ENCODE data around the gene CELSR3.

Gene CELSR3

GRCh38 chr3:48684480-48685143 is 21.9 kb upstream of the CELSR3 start:
- Mint-ChIP-seq H3K4me3 (peak overlapping the region; percentile 89), H3K4me1 (peaks cover 37% of the 10 kb centered on the region), H3K27me3 (no peaks in the 10 kb centered on the region), H3K27ac (ENCODE audit: low read depth) (peak overlapping the region; percentile 80), H3K9me3 (no peaks in the 10 kb centered on the region), H3K36me3 (ENCODE audit: insufficient read depth) (peaks cover 19% of the 10 kb centered on the region)
- DNase-seq (ENCODE audit: low spot score in 2 of 2) = no peak
- ATAC-seq (replicated peaks; ENCODE audit: extremely low read depth, poor library complexity, severe bottlenecking) = no peak

DNA sequence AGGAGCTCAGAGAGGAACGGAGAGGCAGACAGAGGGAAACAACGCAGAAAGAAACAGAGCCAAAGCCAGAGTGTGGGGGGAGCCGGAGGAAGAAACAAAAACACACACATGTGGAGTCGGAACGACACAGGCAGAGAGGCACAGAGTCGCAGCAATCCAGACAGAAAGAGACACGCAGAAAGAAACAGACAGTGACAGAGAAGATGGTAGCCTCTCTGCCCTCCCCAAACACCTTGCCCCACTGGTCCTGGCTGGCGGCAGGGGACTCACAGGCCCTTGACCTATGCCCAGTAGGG is 21.3 kb upstream of the CELSR3 start:
- Mint-ChIP-seq H3K4me3 (peak overlapping the region; percentile 37), H3K4me1 (peaks cover 37% of the 10 kb centered on the region), H3K36me3 (ENCODE audit: insufficient read depth) (peaks cover 15% of the 10 kb centered on the region), H3K27ac (ENCODE audit: low read depth) (no peak overlapping the region), H3K9me3 (no peaks in the 10 kb centered on the region), H3K27me3 (no peaks in the 10 kb centered on the region)
- no peak for DNase-seq (ENCODE audit: low spot score in 2 of 2)
- no peak for ATAC-seq (replicated peaks; ENCODE audit: extremely low read depth, poor library complexity, severe bottlenecking)

DNA sequence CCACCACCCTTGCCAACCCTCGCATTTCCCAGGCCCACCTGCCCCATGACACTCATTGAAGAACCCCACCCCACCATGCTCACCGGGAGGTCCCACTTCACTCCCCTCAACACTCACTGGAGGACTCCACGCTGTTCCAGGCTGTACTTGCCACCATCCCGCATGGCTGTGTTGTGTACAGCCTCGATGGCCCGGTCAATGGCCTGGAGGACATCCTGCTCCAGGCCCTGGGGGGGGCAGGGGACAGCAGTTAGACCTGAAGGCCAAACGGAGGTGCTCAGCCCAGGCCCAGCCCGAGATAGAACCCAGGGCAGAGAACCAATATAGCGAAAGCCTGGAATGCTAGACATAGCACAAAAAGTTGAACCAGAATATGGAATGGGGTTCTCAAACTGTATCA is 20.1 kb upstream of the CELSR3 start:
- Mint-ChIP-seq H3K4me1 (peaks cover 37% of the 10 kb centered on the region), H3K27ac (ENCODE audit: low read depth) (no peak overlapping the region), H3K36me3 (ENCODE audit: insufficient read depth) (peaks cover 10% of the 10 kb centered on the region), H3K4me3 (no peak overlapping the region), H3K27me3 (no peaks in the 10 kb centered on the region), H3K9me3 (no peaks in the 10 kb centered on the region)
- DNase-seq (ENCODE audit: low spot score in 2 of 2) (no peak), ATAC-seq (replicated peaks; ENCODE audit: extremely low read depth, poor library complexity, severe bottlenecking) (no peak)

GRCh38 chr3:48681974-48682610 is 19.4 kb upstream of the CELSR3 start:
- peaks cover 5% of the 10 kb centered on the region for H3K36me3 Mint-ChIP-seq (ENCODE audit: insufficient read depth)
- H3K4me3 Mint-ChIP-seq = no peak overlapping the region
- DNase-seq (ENCODE audit: low spot score in 2 of 2) (no peak), ATAC-seq (replicated peaks; ENCODE audit: extremely low read depth, poor library complexity, severe bottlenecking) (no peak)
- peaks cover 37% of the 10 kb centered on the region for H3K4me1 Mint-ChIP-seq
- H3K27me3 Mint-ChIP-seq = no peaks in the 10 kb centered on the region
- no peak overlapping the region for H3K27ac Mint-ChIP-seq (ENCODE audit: low read depth)
- H3K9me3 Mint-ChIP-seq = no peaks in the 10 kb centered on the region

GRCh38 chr3:48681541-48681880 is 18.8 kb upstream of the CELSR3 start:
- Mint-ChIP-seq H3K36me3 (ENCODE audit: insufficient read depth) (peaks cover 4% of the 10 kb centered on the region), H3K4me3 (no peak overlapping the region), H3K4me1 (peaks cover 34% of the 10 kb centered on the region), H3K27ac (ENCODE audit: low read depth) (no peak overlapping the region), H3K9me3 (no peaks in the 10 kb centered on the region), H3K27me3 (no peaks in the 10 kb centered on the region)
- ATAC-seq (replicated peaks; ENCODE audit: extremely low read depth, poor library complexity, severe bottlenecking) (no peak), DNase-seq (ENCODE audit: low spot score in 2 of 2) (no peak)

DNA sequence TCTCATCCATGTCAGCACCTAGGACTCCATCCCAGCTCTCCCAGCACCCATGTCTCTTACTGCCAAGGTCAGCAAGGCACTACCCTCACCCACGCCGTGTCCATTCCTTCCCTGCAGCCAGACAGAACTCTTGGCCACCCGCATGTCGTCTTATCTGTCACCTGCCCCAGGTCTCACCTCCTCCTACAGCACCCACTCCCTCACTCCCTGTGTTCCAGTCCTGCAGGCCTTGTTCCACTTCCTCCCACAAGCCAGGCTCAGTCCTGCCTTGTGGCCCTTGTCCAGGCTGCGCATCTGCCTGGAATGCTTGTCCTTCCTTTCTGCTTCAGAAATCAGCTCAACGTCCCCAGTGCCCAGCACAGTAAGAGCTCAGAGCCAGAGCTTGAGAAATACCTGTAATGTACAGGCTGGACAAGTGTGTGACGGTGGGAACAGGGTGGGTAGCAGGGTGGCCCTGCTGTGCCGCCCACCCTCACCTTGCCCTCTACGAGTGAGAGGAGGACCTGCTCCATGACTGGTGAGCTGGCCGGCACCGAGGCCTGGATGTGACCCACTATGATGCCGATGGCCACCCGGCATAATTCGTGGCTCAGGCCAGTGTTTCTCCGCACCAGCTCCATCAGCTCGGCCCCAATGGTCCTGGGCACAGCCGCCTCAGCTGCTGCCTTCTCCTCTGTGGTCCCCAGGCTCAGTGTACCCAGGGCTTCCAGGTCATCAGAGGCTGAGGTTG is 18.3 kb upstream of the CELSR3 start:
- DNase-seq (ENCODE audit: low spot score in 2 of 2) (no peak), ATAC-seq (replicated peaks; ENCODE audit: extremely low read depth, poor library complexity, severe bottlenecking) (no peak)
- no peak overlapping the region for H3K27ac Mint-ChIP-seq (ENCODE audit: low read depth)
- peaks cover 34% of the 10 kb centered on the region for H3K4me1 Mint-ChIP-seq
- no peaks in the 10 kb centered on the region for H3K27me3 Mint-ChIP-seq
- H3K4me3 Mint-ChIP-seq = no peak overlapping the region
- H3K36me3 Mint-ChIP-seq (ENCODE audit: insufficient read depth) = peaks cover 3% of the 10 kb centered on the region
- no peaks in the 10 kb centered on the region for H3K9me3 Mint-ChIP-seq

DNA sequence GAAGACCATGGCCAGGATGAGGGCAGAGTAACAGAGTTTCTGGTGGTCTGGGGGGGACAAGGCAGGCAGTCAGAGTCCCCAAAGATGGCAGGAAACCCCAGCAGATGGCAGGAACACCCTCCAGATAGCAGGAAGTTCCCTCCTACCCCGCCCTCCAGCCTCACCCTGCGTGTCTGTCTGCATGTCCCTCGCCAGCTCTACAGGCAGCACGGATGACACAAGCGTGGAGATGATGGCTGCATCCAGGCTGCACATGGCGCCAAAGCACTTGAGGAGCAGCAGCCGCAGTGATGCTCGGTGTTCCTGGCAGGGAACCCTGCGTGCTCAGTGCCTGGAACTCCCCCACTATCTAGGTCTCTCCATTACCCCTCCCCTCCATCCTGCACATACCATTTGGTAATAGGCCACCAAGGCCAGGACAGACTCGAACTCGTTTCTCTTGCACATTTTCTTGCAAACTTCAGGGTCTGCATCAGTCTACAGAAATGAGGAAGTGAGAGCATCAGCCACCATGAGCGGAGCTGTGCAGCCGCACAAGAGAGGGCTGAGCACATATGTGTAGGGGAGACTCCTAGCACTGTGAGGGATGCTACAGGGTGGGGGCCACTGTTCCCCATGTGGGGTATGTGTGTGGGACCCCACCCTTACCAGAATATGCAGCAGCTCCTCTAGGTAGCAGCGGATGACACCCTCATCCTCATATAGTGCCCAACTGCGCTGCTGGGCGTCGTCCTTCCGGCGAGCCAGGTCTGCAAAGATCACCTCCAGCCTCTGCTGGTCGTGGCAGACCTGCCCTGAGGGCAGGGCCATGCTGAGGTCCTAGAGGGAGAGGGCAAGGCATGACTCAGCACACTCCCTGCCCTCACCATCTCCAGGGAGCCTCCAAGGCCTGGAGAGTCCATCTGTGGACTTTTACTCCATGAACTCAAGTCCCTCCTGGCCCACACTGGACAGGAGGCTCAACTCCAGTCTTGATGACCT is 17.0 kb upstream of the CELSR3 start:
- peaks cover 2% of the 10 kb centered on the region for H3K36me3 Mint-ChIP-seq (ENCODE audit: insufficient read depth)
- no peak for DNase-seq (ENCODE audit: low spot score in 2 of 2)
- no peak for ATAC-seq (replicated peaks; ENCODE audit: extremely low read depth, poor library complexity, severe bottlenecking)
- peaks cover 26% of the 10 kb centered on the region for H3K4me1 Mint-ChIP-seq
- H3K9me3 Mint-ChIP-seq = no peaks in the 10 kb centered on the region
- no peak overlapping the region for H3K4me3 Mint-ChIP-seq
- H3K27me3 Mint-ChIP-seq = no peaks in the 10 kb centered on the region
- no peak overlapping the region for H3K27ac Mint-ChIP-seq (ENCODE audit: low read depth)

GRCh38 chr3:48678566-48679380 is 16.1 kb upstream of the CELSR3 start:
- no peak for ATAC-seq (replicated peaks; ENCODE audit: extremely low read depth, poor library complexity, severe bottlenecking)
- Mint-ChIP-seq H3K9me3 (no peaks in the 10 kb centered on the region), H3K27me3 (no peaks in the 10 kb centered on the region), H3K4me1 (peaks cover 18% of the 10 kb centered on the region), H3K27ac (ENCODE audit: low read depth) (no peak overlapping the region), H3K36me3 (ENCODE audit: insufficient read depth) (peaks cover 2% of the 10 kb centered on the region), H3K4me3 (no peak overlapping the region)
- DNase-seq (ENCODE audit: low spot score in 2 of 2) = no peak

- Mint-ChIP-seq H3K4me1 (peaks cover 15% of the 10 kb centered on the region), H3K36me3 (ENCODE audit: insufficient read depth) (peaks cover 2% of the 10 kb centered on the region), H3K9me3 (no peaks in the 10 kb centered on the region), H3K4me3 (no peak overlapping the region), H3K27ac (ENCODE audit: low read depth) (no peak overlapping the region), H3K27me3 (no peaks in the 10 kb centered on the region)
- ATAC-seq (replicated peaks; ENCODE audit: extremely low read depth, poor library complexity, severe bottlenecking) (no peak), DNase-seq (ENCODE audit: low spot score in 2 of 2) (no peak)
Observed at GRCh38 chr3:48678056-48678455, 15.4 kb upstream of the CELSR3 start.

DNA sequence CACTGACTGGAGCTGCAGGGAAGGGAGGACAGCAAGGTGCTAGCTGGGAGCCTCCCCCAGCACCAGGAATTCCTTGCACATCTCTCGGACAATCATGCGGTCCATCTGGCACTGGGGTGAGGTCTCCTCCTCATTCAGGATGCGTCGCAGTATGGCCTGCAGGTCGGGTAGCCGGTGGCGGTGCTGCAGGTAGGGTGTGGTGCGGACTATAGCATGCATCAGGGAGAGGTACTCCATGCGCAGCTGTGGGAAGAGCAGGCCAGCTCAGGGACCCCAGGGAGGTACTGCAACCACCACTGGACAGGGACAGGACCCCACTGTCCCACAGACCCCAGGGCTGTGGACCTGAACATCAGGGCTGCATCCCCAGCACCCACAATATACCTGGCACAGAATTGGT is 11.8 kb upstream of the CELSR3 start:
- DNase-seq (ENCODE audit: low spot score in 2 of 2) (no peak), ATAC-seq (replicated peaks; ENCODE audit: extremely low read depth, poor library complexity, severe bottlenecking) (no peak)
- Mint-ChIP-seq H3K27ac (ENCODE audit: low read depth) (no peak overlapping the region), H3K27me3 (no peaks in the 10 kb centered on the region), H3K4me1 (peaks cover 6% of the 10 kb centered on the region), H3K9me3 (no peaks in the 10 kb centered on the region), H3K36me3 (ENCODE audit: insufficient read depth) (peaks cover 1% of the 10 kb centered on the region), H3K4me3 (no peak overlapping the region)

DNA sequence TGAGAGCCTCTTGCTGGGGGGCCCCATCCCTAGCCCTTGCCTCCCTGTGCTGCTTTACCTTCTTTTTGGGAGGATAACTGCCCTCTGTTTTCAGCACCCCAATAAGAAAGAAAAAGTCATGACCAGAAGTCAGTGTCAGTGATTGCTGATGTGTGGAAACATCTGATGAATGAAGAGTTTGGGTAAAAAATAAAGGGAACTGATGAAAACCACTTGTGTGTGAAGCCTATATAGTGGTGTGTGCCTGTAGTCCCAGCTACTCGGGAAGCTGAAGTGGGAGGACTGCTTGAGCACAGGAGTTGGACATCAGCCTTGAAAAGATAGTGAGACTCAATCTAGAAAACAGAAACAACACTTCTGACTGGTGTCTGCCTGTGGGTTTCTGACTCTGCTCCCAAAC is 9.8 kb upstream of the CELSR3 start:
- Mint-ChIP-seq H3K27ac (ENCODE audit: low read depth) (no peak overlapping the region), H3K27me3 (no peaks in the 10 kb centered on the region), H3K9me3 (no peaks in the 10 kb centered on the region), H3K4me3 (no peak overlapping the region), H3K4me1 (peaks cover 6% of the 10 kb centered on the region), H3K36me3 (ENCODE audit: insufficient read depth) (peaks cover 1% of the 10 kb centered on the region)
- DNase-seq (ENCODE audit: low spot score in 2 of 2) = no peak
- no peak for ATAC-seq (replicated peaks; ENCODE audit: extremely low read depth, poor library complexity, severe bottlenecking)

- H3K27me3 Mint-ChIP-seq = peaks cover 14% of the 10 kb centered on the region
- peaks cover 15% of the 10 kb centered on the region for H3K36me3 Mint-ChIP-seq (ENCODE audit: insufficient read depth)
- no peak overlapping the region for H3K4me3 Mint-ChIP-seq
- no peaks in the 10 kb centered on the region for H3K9me3 Mint-ChIP-seq
- DNase-seq (ENCODE audit: low spot score in 2 of 2) (no peak), ATAC-seq (replicated peaks; ENCODE audit: extremely low read depth, poor library complexity, severe bottlenecking) (no peak)
- H3K4me1 Mint-ChIP-seq = peaks cover 17% of the 10 kb centered on the region
- no peak overlapping the region for H3K27ac Mint-ChIP-seq (ENCODE audit: low read depth)
Observed at GRCh38 chr3:48664929-48665328, 2.2 kb upstream of the CELSR3 start.

Data from central memory CD8-positive, alpha-beta T cell (primary cell).